ENCODE data around the gene KRT37. TPM values are rescaled to one million over a fixed set of nuclear protein-coding genes. Genes with fewer than 3 reads are reported as not detected.

KRT37 gene
- total RNA-seq, 1 experiment from 2014 or later, result not detected

DNA sequence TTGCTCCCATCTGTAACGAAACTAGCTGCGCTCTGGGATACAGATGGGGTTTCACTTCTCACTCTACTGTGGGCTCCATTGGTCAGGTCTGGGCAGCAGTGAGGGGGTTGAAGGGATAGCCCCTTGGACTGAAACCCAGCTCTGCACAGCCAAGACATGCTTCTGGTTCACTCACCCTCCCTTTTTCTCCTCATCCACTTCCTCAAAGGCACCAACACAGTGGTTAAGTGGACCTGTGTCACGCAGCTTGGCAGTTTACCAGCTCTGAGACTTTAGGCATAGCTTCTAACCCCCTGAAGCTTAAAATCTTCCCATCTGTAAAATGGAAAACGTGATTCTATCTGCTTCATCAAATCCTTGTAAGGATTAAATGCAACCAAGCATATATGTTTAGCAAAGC lies 27.9 kb upstream of the KRT37 start:
- H3K79me1 ChIP-seq (ENCODE audit: insufficient read depth, low read depth, low read length, poor library complexity, severe bottlenecking), result no peaks in the 10 kb centered on the region
- peaks cover 3 to 13% of the 10 kb centered on the region in 2 experiments for H3K9me3 Mint-ChIP-seq
- H3K27me3 Mint-ChIP-seq (ENCODE audit: low read depth), result peaks cover 10% of the 10 kb centered on the region
- no peak overlapping the region for H3K4ac ChIP-seq (ENCODE audit: low read depth, low read length)
- no peak overlapping the region for H4K8ac ChIP-seq (replicated peaks; ENCODE audit: insufficient read length, low read depth, low read length)
- no CpG with 5 or more reads among the region's 4 CpGs for WGBS (ENCODE audit: extremely low coverage, insufficient read length, low lambda C conversion rate)
- no peak overlapping the region for H2AFZ ChIP-seq (ENCODE audit: low read length)
- no peak overlapping the region for H2BK20ac ChIP-seq (ENCODE audit: low read depth, low read length, poor library complexity, severe bottlenecking)
- no peak overlapping the region for H3K27ac ChIP-seq (ENCODE audit: insufficient read length, low read depth, low read length)
- H3K79me2 ChIP-seq (ENCODE audit: insufficient read depth, low read length), result no peaks in the 10 kb centered on the region
- H3K9me3 ChIP-seq (ENCODE audit: control insufficient read depth, low read depth, low read length), result peaks cover 12% of the 10 kb centered on the region
- no peak overlapping the region for H4K5ac ChIP-seq (ENCODE audit: insufficient read length, low read depth, low read length)
- no peak overlapping the region for H3K9ac ChIP-seq (ENCODE audit: extremely low read depth, insufficient read length, low read length)
- no peak overlapping the region for H2AK5ac ChIP-seq (ENCODE audit: insufficient read length, low read length)
- no peaks in the 10 kb centered on the region for H3K27me3 ChIP-seq (ENCODE audit: insufficient read depth, low read length)
- H2BK5ac ChIP-seq (ENCODE audit: insufficient read length, low read length), result no peak overlapping the region
- no peak overlapping the region for H3K27ac Mint-ChIP-seq
- H2BK120ac ChIP-seq (ENCODE audit: low read depth, low read length, poor library complexity, severe bottlenecking), result no peak overlapping the region
- no peak overlapping the region for H2BK12ac ChIP-seq (ENCODE audit: insufficient read length, low read depth, low read length)
- no peak for DNase-seq
- no peaks in the 10 kb centered on the region for H3K4me1 ChIP-seq (ENCODE audit: insufficient read depth, low read length)
- H3K23ac ChIP-seq (ENCODE audit: insufficient read length, low read depth, low read length), result no peak overlapping the region
- TF ChIP-seq, protein P1, sequence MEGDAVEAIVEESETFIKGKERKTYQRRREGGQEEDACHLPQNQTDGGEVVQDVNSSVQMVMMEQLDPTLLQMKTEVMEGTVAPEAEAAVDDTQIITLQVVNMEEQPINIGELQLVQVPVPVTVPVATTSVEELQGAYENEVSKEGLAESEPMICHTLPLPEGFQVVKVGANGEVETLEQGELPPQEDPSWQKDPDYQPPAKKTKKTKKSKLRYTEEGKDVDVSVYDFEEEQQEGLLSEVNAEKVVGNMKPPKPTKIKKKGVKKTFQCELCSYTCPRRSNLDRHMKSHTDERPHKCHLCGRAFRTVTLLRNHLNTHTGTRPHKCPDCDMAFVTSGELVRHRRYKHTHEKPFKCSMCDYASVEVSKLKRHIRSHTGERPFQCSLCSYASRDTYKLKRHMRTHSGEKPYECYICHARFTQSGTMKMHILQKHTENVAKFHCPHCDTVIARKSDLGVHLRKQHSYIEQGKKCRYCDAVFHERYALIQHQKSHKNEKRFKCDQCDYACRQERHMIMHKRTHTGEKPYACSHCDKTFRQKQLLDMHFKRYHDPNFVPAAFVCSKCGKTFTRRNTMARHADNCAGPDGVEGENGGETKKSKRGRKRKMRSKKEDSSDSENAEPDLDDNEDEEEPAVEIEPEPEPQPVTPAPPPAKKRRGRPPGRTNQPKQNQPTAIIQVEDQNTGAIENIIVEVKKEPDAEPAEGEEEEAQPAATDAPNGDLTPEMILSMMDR (conservative IDR thresholded peaks at IDR 0.05), result no peak
- H2BK15ac ChIP-seq (ENCODE audit: low read depth, low read length), result no peak overlapping the region
- no peaks in the 10 kb centered on the region for H3K23me2 ChIP-seq (ENCODE audit: insufficient read length, low read depth, low read length, poor library complexity, severe bottlenecking)
- H3K4me1 Mint-ChIP-seq, result no peaks in the 10 kb centered on the region
- H3K36me3 Mint-ChIP-seq (ENCODE audit: insufficient read depth in 1 of 3, low read depth in 3 of 3), result no peaks in the 10 kb centered on the region; a peak in 4 of 7 replicates
- H3K4me3 Mint-ChIP-seq, result no peak overlapping the region
- no peaks in the 10 kb centered on the region for H4K20me1 ChIP-seq (ENCODE audit: control insufficient read depth, insufficient read depth, insufficient read length)
- H3K56ac ChIP-seq (ENCODE audit: insufficient read length, low read depth, low read length), result no peak overlapping the region
- no peak overlapping the region for H3K4me2 ChIP-seq (ENCODE audit: insufficient read depth, insufficient read length, low read length)
- H3K18ac ChIP-seq (ENCODE audit: insufficient read length, low read depth, low read length), result no peak overlapping the region
- H3K14ac ChIP-seq (ENCODE audit: insufficient read depth, low read length), result no peak overlapping the region
- no peak overlapping the region for H3T11ph ChIP-seq (ENCODE audit: low read length)
- no peak overlapping the region for H4K91ac ChIP-seq (ENCODE audit: insufficient read length, low read depth, low read length)
